Measurements from ENCODE around the gene FANCE. TPM values are rescaled to one million over a fixed set of nuclear protein-coding genes. Genes with fewer than 3 reads are reported as not detected.

The FANCE gene
- total RNA-seq, 1 donor from 2014 or later = 11.6 TPM

DNA sequence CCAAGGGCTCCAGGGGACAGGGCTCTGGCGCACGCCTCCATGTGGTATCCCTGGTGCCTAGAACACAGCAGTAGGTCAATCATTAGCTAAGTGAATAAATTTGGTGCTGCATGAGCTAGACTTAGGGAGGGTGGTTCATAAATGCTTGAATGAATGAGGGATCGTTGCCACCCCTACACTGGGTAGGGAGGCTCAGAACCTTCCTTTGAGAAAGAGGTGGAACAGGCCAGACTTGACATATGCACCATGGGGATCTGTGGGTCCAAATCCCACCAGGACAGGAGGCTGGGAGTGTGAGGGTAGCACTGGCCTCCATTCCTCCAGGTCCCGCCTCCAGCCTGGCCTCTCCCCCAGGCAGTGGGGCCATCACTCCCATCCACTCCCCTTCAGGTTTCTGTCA lies 30.9 kb downstream of the FANCE start:
- peaks cover 22% of the 10 kb centered on the region for H3K4me1 Mint-ChIP-seq (ENCODE audit: unreplicated experiment)
- no peaks in the 10 kb centered on the region for H3K9me3 Mint-ChIP-seq
- DNase-seq (ENCODE audit: extremely low spot score, unreplicated experiment) = no peak
- TF ChIP-seq, protein P1, sequence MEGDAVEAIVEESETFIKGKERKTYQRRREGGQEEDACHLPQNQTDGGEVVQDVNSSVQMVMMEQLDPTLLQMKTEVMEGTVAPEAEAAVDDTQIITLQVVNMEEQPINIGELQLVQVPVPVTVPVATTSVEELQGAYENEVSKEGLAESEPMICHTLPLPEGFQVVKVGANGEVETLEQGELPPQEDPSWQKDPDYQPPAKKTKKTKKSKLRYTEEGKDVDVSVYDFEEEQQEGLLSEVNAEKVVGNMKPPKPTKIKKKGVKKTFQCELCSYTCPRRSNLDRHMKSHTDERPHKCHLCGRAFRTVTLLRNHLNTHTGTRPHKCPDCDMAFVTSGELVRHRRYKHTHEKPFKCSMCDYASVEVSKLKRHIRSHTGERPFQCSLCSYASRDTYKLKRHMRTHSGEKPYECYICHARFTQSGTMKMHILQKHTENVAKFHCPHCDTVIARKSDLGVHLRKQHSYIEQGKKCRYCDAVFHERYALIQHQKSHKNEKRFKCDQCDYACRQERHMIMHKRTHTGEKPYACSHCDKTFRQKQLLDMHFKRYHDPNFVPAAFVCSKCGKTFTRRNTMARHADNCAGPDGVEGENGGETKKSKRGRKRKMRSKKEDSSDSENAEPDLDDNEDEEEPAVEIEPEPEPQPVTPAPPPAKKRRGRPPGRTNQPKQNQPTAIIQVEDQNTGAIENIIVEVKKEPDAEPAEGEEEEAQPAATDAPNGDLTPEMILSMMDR (conservative IDR thresholded peaks at IDR 0.05) = no peak
- peak overlapping the region; percentile 99 for H3K27ac Mint-ChIP-seq
- H3K36me3 Mint-ChIP-seq = peaks cover 14% of the 10 kb centered on the region
- H3K4me3 Mint-ChIP-seq = no peak overlapping the region
- no peaks in the 10 kb centered on the region for H3K27me3 Mint-ChIP-seq

DNA sequence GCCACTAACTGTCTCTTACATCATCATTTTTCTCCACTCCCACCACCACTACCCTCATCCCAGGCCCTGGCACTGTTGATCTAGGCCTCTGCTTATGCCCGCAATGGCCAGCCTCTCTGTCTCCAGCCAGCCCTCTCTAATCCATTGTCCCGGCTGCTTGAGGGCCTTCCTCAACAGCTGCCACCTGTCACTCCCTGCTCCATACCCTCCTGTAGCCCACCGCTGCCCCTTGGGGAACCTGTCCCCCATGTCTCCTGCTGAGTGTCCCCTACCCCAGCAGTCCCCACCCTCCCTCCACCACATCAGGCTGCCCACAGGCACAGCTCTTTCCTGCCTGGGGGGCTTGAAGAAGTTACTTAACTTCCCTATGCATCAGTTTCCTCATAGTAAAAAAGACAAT lies 31.4 kb downstream of the FANCE start:
- Mint-ChIP-seq H3K27ac (peak overlapping the region; percentile 99), H3K36me3 (peaks cover 14% of the 10 kb centered on the region)
- TF ChIP-seq, protein P1 (conservative IDR thresholded peaks at IDR 0.05) = no peak

DNA sequence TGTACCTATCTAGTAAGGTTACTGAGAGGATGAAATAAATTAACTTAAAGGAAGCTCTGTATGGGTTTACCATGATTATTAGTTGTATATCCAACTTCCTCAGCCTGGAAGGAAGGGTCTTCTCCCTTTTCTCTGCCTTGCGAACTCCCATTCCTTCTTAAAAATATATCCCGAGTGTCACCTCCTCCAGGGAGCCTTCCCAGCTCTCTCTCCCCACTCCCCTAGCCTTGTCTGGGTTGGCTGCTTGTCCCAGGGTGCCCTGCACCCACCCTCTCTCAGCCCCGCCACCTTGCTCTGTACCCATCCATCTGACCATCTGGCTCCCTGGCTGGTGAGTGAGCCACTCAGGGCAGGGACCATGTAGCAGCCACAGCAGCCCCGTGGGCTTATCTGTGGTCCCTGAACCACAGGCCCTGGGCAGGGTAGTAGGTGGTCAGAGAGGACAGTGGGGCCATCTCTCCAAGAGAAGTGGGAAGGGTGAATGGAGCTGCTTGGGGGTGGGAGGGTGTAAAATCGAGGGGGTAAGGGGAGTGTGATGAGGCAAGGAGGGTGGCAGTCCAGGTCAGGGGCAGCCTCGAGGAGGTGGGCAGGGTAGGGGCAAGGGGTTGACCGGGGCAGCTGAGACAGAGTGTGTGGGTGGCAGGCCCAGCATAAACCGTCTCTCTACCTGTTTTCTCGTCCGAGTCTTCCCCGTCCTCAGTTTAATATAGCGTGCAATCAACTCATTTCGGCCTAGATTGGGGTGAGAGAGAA lies 31.9 kb downstream of the FANCE start:
- TF ChIP-seq, protein P1 (conservative IDR thresholded peaks at IDR 0.05) = no peak
- no peak overlapping the region for H3K4me3 Mint-ChIP-seq
- peaks cover 28% of the 10 kb centered on the region for H3K4me1 Mint-ChIP-seq (ENCODE audit: unreplicated experiment)
- H3K9me3 Mint-ChIP-seq = no peaks in the 10 kb centered on the region
- no peak for DNase-seq (ENCODE audit: extremely low spot score, unreplicated experiment)
- no peaks in the 10 kb centered on the region for H3K27me3 Mint-ChIP-seq
- peaks cover 14% of the 10 kb centered on the region for H3K36me3 Mint-ChIP-seq
- H3K27ac Mint-ChIP-seq = peak overlapping the region; percentile 99

More for the DNA sequence above, 31.4 kb downstream of the FANCE start:
- peaks cover 26% of the 10 kb centered on the region for H3K4me1 Mint-ChIP-seq (ENCODE audit: unreplicated experiment)
- no peaks in the 10 kb centered on the region for H3K27me3 Mint-ChIP-seq
- H3K4me3 Mint-ChIP-seq = no peak overlapping the region
- no peaks in the 10 kb centered on the region for H3K9me3 Mint-ChIP-seq
- DNase-seq (ENCODE audit: extremely low spot score, unreplicated experiment) = no peak

DNA sequence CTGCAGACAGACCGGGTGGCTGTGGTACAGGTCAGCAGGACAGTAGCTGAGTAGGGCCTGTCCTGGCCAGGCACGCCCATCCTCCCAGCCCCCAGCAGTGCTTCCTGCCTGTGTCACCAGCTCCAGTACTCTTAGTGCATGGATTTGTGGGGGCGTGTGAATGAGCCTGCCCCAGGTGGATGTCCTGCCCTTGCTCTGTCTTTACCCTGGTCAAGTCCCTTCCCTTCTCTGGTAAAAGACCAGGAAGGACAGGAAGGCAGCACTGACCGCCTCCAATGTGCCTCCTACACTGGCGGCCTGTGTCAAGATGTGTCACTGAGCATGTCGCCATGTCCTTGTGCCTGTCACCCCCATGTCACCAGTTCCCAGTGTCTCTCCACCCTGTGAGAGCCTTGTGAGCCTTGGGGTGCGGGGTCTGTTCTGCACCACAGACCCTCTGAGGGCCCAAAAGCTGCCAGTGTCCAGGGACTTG lies 32.8 kb downstream of the FANCE start:
- peaks cover 14% of the 10 kb centered on the region for H3K36me3 Mint-ChIP-seq
- H3K27ac Mint-ChIP-seq = peak overlapping the region; percentile 99
- TF ChIP-seq, protein P1 (conservative IDR thresholded peaks at IDR 0.05) = no peak
- DNase-seq (ENCODE audit: extremely low spot score, unreplicated experiment) = no peak
- H3K4me3 Mint-ChIP-seq = no peak overlapping the region
- no peaks in the 10 kb centered on the region for H3K9me3 Mint-ChIP-seq
- H3K4me1 Mint-ChIP-seq (ENCODE audit: unreplicated experiment) = peaks cover 30% of the 10 kb centered on the region
- no peaks in the 10 kb centered on the region for H3K27me3 Mint-ChIP-seq

DNA sequence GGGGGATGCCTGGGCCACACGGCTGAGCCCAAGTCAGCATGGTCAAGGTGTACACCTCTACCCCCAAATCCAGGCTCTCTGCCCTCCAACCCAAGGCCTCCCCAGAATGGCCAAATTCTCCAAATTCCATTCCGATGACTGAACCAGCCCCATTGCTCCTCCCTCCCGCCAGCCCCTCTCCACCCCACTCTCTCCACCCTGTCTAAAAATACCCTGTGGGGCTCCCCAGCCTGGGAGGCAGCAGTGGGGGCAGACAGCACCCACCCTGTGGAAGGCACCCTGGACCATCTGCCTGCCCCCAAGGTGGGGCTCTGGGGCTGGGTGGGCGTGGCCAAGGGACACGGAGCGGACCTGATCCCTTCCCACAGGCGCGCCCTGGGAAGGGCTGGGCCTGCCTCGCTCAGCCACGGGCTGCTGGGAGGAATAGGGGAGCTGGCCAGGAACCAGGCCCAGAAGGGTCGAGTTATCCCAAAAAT lies 33.3 kb downstream of the FANCE start:
- no peaks in the 10 kb centered on the region for H3K9me3 Mint-ChIP-seq
- H3K27me3 Mint-ChIP-seq = no peaks in the 10 kb centered on the region
- TF ChIP-seq, protein P1 (conservative IDR thresholded peaks at IDR 0.05) = no peak
- peak overlapping the region; percentile 63 for H3K4me3 Mint-ChIP-seq
- H3K4me1 Mint-ChIP-seq (ENCODE audit: unreplicated experiment) = peaks cover 32% of the 10 kb centered on the region
- DNase-seq (ENCODE audit: extremely low spot score, unreplicated experiment) = no peak
- H3K27ac Mint-ChIP-seq = peak overlapping the region; percentile 99
- H3K36me3 Mint-ChIP-seq = peaks cover 14% of the 10 kb centered on the region
